ENCODE measurements around the gene FMN1.

The FMN1 gene

DNA sequence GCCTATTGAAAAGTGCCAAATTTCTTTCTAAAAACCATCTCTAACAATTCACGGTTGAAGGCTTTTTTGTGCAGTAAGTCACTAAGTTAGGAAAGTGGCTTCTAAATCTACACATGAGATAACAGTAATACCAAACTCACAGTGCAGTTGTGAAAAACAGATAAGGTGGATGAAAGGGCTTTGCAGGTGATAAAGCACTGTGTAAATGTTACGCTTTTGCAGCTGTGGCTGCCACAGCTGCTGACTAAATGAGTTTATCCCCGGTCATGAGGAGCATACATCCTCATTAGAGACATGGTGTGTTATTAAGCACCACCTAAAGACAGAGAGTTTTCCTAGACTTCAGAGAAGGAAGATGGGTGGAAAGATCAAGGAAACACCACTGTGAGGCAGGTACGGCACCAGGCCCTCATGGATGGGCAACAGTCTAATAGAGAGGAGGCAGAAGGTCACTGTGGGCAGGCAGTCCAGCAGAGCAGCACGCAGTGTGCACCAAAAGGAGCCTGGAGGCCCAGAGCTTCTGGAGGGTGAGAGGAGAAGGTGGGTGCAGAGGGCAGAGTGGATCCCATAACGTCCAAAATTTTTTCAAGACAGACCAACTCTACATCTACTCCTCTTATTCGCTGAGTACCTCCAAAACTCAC lies 68.5 kb downstream of the FMN1 start:
- DNase-seq (ENCODE audit: low spot score) = no peak

DNA sequence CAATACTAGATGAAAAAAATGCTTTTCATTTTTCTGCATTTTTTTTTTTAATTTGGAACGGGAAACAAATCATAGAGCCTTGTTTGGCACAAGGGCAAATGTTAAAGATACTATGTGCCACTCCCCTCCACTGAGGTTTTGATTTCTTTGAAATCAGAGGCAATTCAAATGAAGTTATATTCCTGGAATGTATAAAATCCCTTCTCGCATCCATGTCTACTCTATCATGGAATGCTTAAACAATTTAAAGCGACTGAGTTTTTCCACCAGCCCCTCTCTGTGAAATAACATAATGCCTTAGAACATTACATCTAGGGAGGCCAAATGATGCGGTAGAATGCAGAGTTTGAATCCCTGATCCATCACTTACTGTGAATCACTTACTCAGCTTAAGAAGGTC lies 69.7 kb downstream of the FMN1 start:
- no peak for DNase-seq (ENCODE audit: low spot score)

DNA sequence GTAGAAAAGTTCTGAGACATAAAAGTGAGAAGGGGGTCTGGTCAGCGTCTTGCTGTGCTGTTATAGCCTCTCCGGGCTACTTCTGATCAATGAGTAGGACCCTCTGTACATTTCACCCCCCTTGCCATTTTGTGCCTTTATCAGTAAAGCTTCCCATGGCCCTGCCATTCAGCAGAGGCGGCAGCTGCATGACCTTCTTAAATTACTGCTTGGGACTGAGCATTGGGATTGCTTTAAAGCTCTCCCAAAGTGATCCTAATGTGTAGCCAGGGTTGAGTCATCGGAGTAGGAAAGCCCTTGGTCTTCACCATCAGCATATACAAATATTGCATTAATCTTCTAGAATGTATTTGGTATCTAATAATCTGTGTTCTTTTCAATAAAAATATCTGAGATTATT lies 70.2 kb downstream of the FMN1 start:
- no peak for DNase-seq (ENCODE audit: low spot score)

DNA sequence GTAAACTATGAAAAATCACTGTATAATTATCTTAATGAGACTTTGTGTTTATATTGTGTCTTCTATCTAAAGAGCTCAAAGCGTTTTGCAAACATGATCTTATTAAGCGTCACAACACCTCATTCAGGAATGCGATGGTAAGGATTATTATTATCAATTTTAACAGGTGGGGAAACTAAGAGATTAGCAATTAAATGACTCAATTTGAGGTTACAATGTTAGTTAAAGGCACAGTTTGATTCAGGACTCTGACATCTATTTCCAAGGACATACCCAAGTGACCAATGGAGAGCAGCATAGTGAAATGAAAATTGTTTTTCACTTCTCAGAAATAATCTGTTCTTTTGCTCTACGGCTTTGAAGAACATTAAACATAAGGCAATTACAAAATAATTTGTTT lies 74.6 kb downstream of the FMN1 start:
- no peak for DNase-seq (ENCODE audit: low spot score)

DNA sequence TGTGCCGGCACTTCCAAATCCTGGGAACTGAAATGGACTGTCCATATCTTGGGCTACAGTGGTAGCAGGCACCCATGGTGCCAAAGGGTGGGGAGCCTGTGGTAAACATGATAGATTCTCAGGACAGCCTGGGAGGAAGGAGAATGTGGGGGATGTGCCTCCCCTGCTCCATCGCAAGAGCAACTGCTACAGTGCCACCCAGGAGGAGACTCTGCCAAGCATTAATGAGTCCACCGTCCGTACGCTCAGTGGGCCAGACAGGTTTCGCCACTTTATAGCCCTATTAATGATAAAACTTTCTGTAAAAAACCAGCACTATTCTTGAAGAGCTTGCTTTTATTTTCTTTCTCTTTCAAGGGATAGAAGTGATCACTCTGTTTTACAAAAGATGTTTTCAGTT lies 75.2 kb downstream of the FMN1 start:
- no peak for DNase-seq (ENCODE audit: low spot score)

DNA sequence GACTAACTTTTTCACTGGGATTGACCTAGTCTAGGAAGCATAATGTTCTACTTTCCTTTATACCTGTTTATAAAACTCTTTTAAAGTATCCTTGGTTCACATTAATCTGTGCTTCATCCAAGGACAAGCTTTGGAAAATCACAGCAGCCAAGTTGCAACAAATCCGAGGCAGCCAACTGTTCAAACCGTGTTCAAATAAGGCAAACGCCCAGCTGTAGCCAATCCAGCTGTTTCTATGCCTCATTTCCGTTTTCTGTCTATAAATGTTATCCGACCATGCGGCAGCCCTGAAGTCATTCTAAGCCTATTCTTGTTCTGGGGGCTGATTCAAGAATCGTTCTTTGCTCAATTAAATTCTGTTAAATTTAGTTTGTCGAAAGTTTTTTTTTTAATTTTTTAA lies 78.3 kb downstream of the FMN1 start:
- DNase-seq (ENCODE audit: low spot score) = no peak

DNA sequence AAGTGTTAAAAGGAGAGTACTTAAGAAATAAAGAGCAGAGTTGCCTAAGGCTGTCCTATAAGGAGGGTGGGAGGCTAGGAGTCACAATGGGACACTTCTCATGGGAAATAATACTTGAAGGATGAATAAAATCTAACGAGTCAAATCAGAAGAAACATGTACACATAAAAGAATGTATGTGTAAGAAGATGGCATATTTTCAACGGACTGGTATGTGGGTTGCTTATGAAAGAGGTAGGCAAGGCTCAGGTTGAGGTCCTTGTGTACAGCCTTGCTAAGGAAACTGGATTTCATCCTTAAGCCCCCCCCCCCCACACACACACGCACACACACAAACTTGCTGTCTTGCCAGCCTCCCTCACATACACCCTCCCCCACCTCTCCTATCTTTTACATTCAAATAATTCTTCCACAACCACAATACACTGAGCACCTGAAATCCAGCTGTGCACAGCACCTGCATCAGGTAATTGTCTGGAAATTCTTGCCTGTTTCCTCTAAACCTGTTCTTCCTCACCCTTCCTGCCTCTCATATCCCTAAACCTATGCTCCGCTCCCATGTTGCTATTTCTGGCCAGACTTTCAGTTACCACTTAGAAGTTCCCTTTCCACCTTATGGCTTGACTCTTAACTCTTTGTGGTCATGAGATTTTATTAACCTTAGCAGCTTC lies 79.2 kb downstream of the FMN1 start:
- no peak for DNase-seq (ENCODE audit: low spot score)

DNA sequence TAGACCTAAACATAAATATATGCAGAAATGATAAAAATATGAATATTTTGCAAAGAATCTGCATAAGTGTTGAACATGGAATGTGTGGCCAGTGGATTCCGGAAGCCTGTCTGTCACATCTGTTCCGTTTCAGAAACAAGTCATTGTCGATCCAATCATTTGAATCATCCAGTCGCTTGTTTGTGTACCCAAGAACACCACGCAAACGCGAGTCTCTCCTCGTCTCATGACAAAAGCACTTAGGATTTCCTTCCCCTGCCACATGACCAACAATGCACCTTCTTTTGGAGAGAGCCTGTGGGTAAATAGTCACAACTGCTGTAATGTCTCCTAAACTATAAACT lies 80.2 kb downstream of the FMN1 start:
- DNase-seq (ENCODE audit: low spot score) = peak; percentile 76

DNA sequence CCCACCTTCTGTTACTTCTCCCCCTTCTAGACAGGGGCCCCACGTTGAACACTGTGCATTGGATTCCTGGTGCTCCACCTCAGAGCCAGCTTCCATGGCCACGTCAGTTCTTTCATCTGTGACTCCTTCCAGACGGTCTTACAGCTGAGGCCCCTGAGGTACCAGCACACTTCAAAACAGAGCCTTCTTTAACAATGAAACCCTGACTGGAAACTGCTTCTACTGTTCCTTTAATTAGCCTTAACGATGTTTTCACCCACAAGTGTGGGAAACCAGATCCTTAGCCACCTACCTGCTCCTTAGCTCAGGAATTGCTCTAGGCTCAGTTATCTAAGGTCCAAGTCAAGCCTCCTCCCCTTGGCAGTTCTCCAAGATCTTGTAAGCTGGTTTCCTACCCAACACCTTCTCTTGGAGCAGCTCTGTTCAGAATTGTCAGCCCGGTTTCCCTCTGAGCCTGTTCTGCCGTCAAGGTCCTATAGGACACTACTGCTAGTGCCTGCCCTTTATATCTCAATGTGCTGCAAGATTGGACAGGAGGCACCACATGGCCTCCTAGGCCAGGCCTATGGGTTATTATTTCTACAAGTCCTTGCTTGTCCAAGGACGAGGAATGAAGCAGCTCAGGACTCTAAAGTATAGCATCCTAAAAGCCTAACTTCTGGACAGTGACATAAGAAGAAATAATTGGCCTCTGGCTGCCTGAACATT lies 80.7 kb downstream of the FMN1 start:
- DNase-seq (ENCODE audit: low spot score) = peak; percentile 45

DNA sequence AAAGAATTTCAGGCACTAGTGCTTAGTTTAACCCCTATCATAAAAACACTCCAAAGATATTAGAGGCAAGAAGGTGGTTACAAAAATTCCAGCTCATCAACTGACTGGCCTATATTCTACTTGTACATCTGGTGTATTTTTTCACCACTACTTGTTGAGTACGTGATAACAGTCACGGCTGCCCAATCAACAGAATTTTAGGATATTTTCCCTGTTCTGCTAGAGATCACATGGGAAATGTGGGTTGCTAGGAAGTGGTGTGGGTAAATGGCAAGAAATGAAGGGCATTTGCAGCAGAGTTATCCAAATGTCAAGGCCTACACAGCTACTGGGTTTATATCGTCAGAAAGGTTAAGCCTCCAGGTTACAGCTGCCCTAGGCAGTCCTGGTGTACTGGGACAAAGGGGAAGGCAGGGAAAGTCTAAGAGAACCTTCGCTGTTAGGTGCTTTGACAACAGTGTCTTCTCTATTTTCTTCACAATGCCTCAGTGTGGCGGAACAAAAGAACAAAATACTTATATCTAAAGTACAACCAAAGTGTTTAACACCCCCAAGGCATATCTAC lies 81.9 kb downstream of the FMN1 start:
- DNase-seq (ENCODE audit: low spot score) = no peak

DNA sequence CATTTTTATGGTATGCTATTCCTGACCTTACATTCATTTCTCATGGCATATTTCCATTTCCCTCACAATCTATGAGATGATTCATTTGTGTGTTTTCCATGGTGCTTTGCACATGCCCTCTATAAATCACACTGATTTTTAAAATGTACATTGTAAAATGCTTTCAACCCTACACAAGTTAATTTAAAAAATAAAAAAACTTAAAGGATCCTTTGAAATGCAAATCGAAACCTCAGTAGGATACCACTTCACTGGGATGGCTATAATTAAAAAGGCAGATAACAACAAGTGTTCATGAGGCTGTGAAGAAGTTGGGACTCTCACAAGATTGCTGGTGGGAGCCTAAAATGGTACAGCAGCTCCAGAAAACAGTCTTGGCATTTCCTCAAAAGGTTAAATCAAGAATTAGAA lies 83.5 kb downstream of the FMN1 start:
- no peak for DNase-seq (ENCODE audit: low spot score)

DNA sequence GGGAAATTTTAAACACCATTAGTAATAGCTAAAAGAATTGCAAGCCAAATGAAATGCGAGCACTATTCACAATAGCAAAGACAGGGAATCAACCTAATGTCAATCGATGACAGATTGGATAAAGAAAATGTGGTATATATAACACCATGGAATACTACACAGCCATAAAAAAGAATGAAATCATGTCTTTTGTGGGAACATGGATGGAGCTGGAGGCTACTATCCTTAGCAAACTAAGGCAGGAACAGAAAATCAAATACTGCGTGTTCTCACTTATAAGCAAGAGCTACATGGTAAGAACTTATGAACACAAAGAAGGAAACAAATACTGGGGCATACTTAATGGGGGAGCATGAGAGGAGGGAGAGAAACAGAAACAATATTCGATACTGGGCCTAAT lies 85.2 kb downstream of the FMN1 start:
- DNase-seq (ENCODE audit: low spot score) = no peak

DNA sequence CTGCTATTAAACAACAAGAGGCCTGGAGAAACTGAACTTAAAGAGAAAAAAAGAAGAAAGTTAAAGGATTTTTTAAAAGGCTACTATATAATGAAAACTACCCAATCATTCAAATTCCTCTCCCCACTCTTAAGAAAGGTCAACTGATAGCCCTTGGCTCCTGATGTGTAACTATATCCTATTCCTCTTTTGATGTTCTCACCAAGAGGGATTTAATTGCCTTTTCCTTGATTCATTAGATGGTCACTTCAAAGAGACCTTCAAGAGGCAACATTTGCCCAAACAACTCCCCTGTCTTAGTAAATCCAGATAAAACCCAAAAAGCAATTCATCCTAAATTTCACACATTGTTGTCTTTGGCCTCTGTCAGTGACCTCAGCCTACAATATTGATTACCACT lies 86.0 kb downstream of the FMN1 start:
- no peak for DNase-seq (ENCODE audit: low spot score)

DNA sequence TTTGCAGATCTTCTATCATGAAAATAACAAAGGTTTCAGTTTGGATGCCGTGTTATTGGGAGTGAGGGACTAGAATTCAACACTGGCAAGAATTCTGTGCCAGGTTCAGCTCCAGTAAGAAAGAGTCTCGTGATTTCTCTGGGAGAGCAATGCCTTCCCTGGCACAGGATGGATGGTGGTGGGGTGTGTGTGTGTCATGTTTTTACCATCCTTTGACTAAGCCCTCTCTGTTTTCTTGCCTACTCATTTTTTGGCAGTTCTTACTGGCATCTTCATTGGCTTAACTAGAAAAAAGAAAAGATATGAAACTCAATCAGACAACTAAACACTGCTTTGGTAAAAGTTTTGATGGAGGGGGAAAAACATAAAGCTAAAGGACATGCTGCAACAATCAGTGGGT lies 86.6 kb downstream of the FMN1 start:
- DNase-seq (ENCODE audit: low spot score) = no peak

DNA sequence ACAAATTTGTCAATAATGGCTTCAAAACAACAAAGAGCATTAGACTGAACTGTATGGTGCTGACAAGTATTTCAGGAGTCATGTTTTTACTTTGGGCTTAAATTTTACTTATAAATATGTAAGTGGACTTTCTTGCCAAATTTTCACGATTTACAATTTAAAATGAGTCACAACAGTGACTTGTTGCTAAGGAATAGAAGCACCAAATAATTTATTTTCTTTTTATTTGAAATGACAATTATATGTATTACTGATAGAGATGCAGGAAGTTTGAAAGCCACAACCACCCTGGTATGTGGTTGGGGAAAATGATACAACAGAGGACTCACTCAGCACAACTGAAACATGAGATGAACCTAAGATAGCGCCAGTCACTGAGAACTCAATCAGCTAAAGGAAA lies 90.3 kb downstream of the FMN1 start:
- peak; percentile 37 for DNase-seq (ENCODE audit: low spot score)

DNA sequence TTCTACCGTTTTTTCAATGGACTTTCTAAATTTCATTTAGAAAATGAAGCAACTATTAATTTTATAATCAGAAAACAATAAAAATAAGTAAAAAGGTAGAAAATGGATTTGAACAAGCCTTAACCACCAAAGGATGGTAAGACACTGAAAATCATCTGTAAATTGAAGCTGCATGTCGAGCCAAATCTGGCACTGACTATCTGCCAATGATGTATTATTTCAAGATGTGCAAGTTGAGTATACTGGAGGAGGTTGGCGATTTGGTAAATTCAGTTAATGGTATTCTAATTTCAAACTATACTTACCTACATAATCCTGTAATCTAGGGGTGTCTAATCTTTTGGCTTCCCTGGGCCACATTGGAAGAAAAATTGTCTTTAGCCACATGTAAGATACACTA lies 93.5 kb downstream of the FMN1 start:
- no peak for DNase-seq (ENCODE audit: low spot score)

DNA sequence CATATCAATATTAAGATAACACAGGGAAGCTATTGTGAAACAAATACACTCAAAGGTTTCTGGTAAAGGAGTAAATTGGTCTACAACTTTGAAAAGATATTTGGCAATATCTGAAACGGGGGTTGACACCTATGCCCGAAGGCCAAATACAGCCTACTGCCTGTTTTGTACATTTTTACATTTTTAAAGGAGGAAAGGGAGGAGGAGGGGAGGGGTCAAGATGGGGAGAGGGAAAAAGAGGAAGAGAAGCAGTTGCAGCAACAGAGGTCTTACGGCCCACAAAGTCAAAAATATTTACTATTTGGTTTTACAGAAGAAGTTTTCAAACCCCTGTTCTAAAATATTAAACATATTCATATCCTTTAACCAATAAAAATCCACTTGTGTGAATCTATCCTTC lies 94.2 kb downstream of the FMN1 start:
- DNase-seq (ENCODE audit: low spot score) = no peak

DNA sequence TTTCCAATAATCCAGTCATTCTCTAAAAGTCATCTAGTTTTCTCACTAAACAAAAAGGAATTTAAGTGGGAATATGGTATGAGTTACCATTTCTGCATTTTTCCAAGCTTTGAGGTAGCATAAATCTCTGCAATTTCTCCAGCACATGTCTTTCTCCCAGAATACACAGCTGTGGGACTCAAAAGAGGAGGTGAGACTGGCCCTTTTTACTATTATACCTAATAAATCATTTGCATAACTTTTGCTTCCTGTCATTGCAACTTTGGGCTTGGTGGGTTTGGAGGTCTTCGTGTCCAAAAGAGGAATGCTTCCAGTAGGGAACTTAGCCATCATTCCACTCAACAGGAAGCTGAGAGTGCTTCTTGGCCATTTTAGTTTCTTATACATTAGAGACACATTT lies 94.8 kb downstream of the FMN1 start:
- DNase-seq (ENCODE audit: low spot score) = no peak

DNA sequence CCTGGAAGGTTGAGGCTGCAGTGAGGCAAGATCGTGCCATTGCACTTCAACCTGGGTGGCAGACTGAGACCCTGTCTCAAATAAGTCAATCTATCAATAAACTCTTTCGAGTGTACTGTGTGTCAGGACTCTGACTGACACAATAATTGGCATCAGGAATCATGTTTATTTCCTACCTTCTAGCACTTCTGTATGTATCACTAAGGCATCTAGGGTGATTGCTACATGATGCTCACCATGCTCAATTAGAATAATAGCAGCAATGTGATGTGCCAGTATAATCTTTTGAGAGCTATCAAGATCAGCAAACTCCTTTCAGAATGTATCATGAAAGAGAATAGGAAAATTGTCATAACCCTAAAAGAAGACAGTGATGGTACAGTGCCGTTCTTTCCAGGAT lies 95.3 kb downstream of the FMN1 start:
- no peak for DNase-seq (ENCODE audit: low spot score)

DNA sequence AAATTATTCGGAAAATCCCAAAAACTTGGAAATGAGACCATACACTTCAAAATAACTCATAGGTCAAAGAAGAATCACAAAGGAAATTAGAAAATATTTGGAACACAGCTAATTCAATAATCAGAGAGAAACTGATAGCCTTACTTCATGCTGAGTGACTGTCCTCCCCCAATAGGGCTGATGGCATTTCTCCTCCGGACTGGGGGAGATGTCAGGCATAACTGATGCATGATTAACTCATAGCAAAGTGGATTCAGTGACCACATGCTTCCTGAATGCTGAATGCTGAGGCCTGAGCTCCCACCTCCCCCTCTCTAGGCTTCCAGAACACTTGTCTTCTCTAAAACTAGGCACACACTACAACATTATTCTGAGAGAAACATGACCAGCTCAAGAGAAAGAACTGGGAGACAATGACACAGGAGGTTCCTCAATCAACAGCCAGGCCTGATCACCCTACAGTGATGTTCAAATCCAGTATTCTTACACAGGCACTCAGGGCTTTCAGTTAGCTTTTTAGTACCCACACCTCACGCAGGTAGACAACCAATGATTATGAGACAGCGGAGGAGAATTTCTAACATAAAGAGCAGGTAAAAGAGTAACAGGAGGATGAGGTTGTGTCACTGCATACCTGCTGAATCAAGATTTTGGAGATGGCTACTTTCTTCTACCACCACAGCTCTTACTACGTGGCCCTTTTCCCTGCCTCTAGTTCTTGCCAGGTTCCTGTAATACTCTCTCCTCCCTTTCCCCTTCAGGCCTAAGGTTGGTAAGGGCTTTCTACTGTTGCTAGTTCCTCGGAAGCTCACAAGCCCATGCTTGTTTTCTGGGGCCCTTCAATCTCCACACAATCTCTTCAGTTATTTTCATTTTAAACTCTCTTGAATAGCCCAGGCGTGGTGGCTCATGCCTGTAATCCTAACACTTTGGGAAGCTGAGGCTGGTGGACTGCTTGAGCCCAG lies 96.1 kb downstream of the FMN1 start:
- DNase-seq (ENCODE audit: low spot score) = peak; percentile 68

DNA sequence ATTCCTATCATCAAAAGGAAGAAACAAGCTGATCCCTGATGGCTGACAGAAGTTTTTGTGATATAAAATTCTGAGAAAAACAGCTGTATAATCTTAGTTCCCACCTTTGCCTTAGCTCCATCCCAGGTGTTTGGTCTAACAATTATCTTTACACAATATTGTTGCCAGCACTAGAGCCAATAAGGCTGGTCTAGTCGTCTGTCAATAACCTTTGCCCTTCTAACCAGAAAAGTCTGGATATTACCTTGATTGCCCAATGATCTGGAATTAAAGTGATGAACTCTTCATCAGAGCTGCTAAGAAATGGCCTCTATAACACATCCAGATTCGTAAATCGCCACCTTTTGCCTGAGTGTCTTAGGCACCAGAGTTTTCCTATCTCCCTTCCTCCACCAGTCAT lies 98.4 kb downstream of the FMN1 start:
- DNase-seq (ENCODE audit: low spot score) = no peak

DNA sequence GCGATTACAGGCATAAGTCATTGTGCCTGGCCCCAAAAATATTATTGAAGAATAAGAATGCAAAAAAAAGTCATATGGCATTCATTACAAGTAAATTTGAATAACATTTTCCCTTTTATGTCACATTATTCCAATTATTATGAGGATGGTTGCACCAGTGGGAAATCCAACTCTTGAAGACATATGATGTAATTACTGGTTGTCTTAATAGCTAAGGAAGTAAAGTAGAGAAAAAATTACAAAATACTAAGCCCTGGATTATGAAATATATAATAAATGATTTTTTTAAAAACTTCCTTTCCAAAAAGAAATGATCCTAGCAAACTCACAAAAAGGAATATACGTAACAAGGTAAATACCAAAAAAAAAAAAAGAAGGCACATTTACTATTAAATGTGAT lies 98.9 kb downstream of the FMN1 start:
- DNase-seq (ENCODE audit: low spot score) = no peak

Data from AG08396 (cell line).